ENCODE results near the gene ERBB4.

- TF ChIP-seq CTCF (IDR thresholded peaks at IDR 0.05) = no peak
- no peak for TF ChIP-seq ZFX (IDR thresholded peaks at IDR 0.05; ENCODE audit: borderline replicate concordance)
These were observed 850.4 kb downstream of the ERBB4 start for GRCh38 chr2:211688196-211688595.

Measured in 22Rv1 (cell line).